K562 (cell line): ENCODE results near the gene SLC25A21. TPM values are rescaled to one million over a fixed set of nuclear protein-coding genes. Genes with fewer than 3 reads are reported as not detected.

Experiments used
- AFF4 ChIP-seq: sonication (generic); formaldehyde crosslinking; IDR thresholded peaks from 2 replicates; pipeline ENCODE4 v1.8.0; 2023; ENCODE audit warnings: mild to moderate bottlenecking, missing genetic modification reagents
- FOSL1 ChIP-seq: fragments of 200-800 bp; sonication (Bioruptor generic); conservative IDR thresholded peaks from 2 replicates; pipeline ENCODE4 v1.6.1; 2016; ENCODE audit warnings: missing genetic modification characterization, missing compliant biosample characterization
- JUND ChIP-seq, 2 experiments: IDR thresholded peaks; 2 replicates in 1 of 2; 3 replicates in 1 of 2; pipeline ENCODE4 v1.6.1; 2011; ENCODE audit warnings: borderline replicate concordance in 2 of 2, low read depth in 2 of 2, low read length in 2 of 2, improper control_type of control experiment in 1 of 2, missing biosample characterization in 1 of 2, missing genetic modification characterization in 1 of 2, missing genetic modification reagents in 1 of 2
- MEIS2 ChIP-seq: fragments of 450-650 bp; IDR thresholded peaks from 2 replicates; pipeline ENCODE4 v1.6.1; 2014; ENCODE audit warnings: mild to moderate bottlenecking; ENCODE audit not compliant: partially characterized antibody
- PPARD ChIP-seq: fragments of 250-450 bp; sonication (Bioruptor Pico); IDR thresholded peaks from 2 replicates; pipeline ENCODE4 v1.8.0; 2022; ENCODE audit warnings: inconsistent platforms, mild to moderate bottlenecking, moderate library complexity
- REST ChIP-seq, 2 experiments: fragments of 450-650 bp; formaldehyde crosslinking in 1 of 2; IDR thresholded peaks; 2 replicates each; pipeline versions ENCODE4 v1.4.0 to v1.6.1; 2014 to 2020; ENCODE audit warnings: mild to moderate bottlenecking in 2 of 2, borderline replicate concordance in 1 of 2, low read depth in 1 of 2
- polyA plus RNA-seq, 8 experiments: library from polyadenylated mRNA; depleted of rRNA in 4 of 8; stranded (reverse) in 5 of 8; unstranded in 3 of 8; fragments of >200 nt; fragmentation: Nextera tagmentation in 2 of 8; fragmentation: Illumina TruSeq in 1 of 8; extraction: Ambion mirVana in 2 of 8; extraction: Trizol in 1 of 8; gene quantifications; 2 replicates each; pipeline versions ENCODE4 v1.2.1 to v1.2.3, GENCODE V29; 2011 to 2014; ENCODE audit warnings: inconsistent platforms in 1 of 8, missing spikeins in 1 of 8
- total RNA-seq, 7 experiments: library from RNA; depleted of rRNA in 6 of 7; stranded (reverse); fragments of >200 nt in 6 of 7; fragmentation: Illumina TruSeq in 2 of 7; extraction: Trizol in 2 of 7; gene quantifications; 2 replicates each; pipeline versions ENCODE4 v1.2.1 to v1.2.3, GENCODE V29; 2011 to 2021; ENCODE audit warnings: low replicate concordance in 1 of 7

SLC25A21 gene
- total and polyA plus RNA-seq, 9 of the 15 experiments (the other 6 are each of a cell fraction or from before 2014, with no cell fraction given), result 15.2 to 46.7 (median 28.7) TPM

- TF ChIP-seq REST (IDR thresholded peaks at IDR 0.05; ENCODE audit: borderline replicate concordance), result no peak
- TF ChIP-seq REST (CRISPR knock-in tag; IDR thresholded peaks at IDR 0.05; ENCODE audit: low read depth), result no peak
- no peak for TF ChIP-seq PPARD
- peak; percentile 54 for TF ChIP-seq FOSL1 (tag)
- no peak for TF ChIP-seq AFF4
- peak; percentile 42 for TF ChIP-seq MEIS2
- TF ChIP-seq JUND (IDR thresholded peaks at IDR 0.05; ENCODE audit: borderline replicate concordance, low read depth, low read length), result 0 out of 2 replicates have a peak, but pooled peaks have one; percentile 5
- TF ChIP-seq JUND (tag; IDR thresholded peaks at IDR 0.05; ENCODE audit: borderline replicate concordance, low read depth, low read length), result no peak
Observed at GRCh38 chr14:37122288-37122687, 50.1 kb downstream of the SLC25A21 start (continued).
